ENCODE results near the gene EIF4ENIF1.

GRCh38 chr22:31504282-31504681 is 14.6 kb upstream of the EIF4ENIF1 start:
- TF ChIP-seq CTCF (IDR thresholded peaks at IDR 0.05) (no peak), POLR2A (IDR thresholded peaks at IDR 0.05) (no peak)

Measured in right lobe of liver (tissue), 4 donors.